HepG2 (cell line): ENCODE measurements around the gene DDI2. TPM values are rescaled to one million over a fixed set of nuclear protein-coding genes. Genes with fewer than 3 reads are reported as not detected.
A peak's percentile ranks its signal among the peaks of the same experiment; 100 is the strongest.

ENCODE experiments used
- CREM ChIP-seq, 2 experiments: sonication (generic) in 1 of 2; formaldehyde crosslinking in 1 of 2; IDR thresholded peaks; 2 replicates each; pipeline versions ENCODE4 v1.4.0 to v1.6.1; 2016 to 2020; ENCODE audit warnings: antibody characterized with exemption in 1 of 2, mild to moderate bottlenecking in 1 of 2, missing genetic modification reagents in 1 of 2
- FOXM1 ChIP-seq: sonication (generic); formaldehyde crosslinking; IDR thresholded peaks from 2 replicates; pipeline ENCODE4 v1.5.0; 2020; ENCODE audit warnings: missing genetic modification reagents
- HNRNPL ChIP-seq: fragments of 200-400 bp; formaldehyde crosslinking; IDR thresholded peaks from 2 replicates; pipeline ENCODE4 v1.6.1; 2017; ENCODE audit warnings: mild to moderate bottlenecking, low read depth, low read length
- HNRNPUL1 ChIP-seq: fragments of 200-400 bp; formaldehyde crosslinking; IDR thresholded peaks from 2 replicates; pipeline ENCODE4 v1.6.1; 2017; ENCODE audit warnings: low read depth, mild to moderate bottlenecking, low read length, moderate library complexity
- JDP2 ChIP-seq: sonication (generic); formaldehyde crosslinking; IDR thresholded peaks from 2 replicates; pipeline ENCODE4 v1.8.1; 2022; ENCODE audit warnings: missing genetic modification reagents, borderline replicate concordance
- JUNB ChIP-seq: sonication (generic); formaldehyde crosslinking; IDR thresholded peaks from 2 replicates; pipeline ENCODE4 v1.8.0; 2022; ENCODE audit warnings: missing genetic modification reagents, mild to moderate bottlenecking, borderline replicate concordance
- SAFB2 ChIP-seq: sonication (generic); formaldehyde crosslinking; IDR thresholded peaks from 2 replicates; pipeline ENCODE4 v1.5.1; 2020; ENCODE audit warnings: missing genetic modification reagents, low read depth, mild to moderate bottlenecking, borderline replicate concordance
- SIX1 ChIP-seq: sonication (generic); formaldehyde crosslinking; IDR thresholded peaks from 2 replicates; pipeline ENCODE4 v1.4.0; 2020; ENCODE audit warnings: missing genetic modification reagents, borderline replicate concordance
- SMYD3 ChIP-seq: sonication (generic); formaldehyde crosslinking; IDR thresholded peaks from 2 replicates; pipeline ENCODE4 v1.8.1; 2023; ENCODE audit warnings: mild to moderate bottlenecking, missing genetic modification reagents
- SP140L ChIP-seq: sonication (generic); formaldehyde crosslinking; IDR thresholded peaks from 2 replicates; pipeline ENCODE4 v1.4.0; 2020; ENCODE audit warnings: missing genetic modification reagents, borderline replicate concordance
- U2AF1 ChIP-seq: fragments of 200-400 bp; formaldehyde crosslinking; optimal IDR thresholded peaks from 2 replicates; pipeline ENCODE3; 2017; ENCODE audit warnings: mild to moderate bottlenecking, low read depth, low read length
- ZNF317 ChIP-seq: sonication (generic); formaldehyde crosslinking; IDR thresholded peaks from 2 replicates; pipeline ENCODE4 v1.5.0; 2020; ENCODE audit warnings: mild to moderate bottlenecking, missing genetic modification reagents
- ZNF552 ChIP-seq: sonication (generic); formaldehyde crosslinking; IDR thresholded peaks from 2 replicates; pipeline ENCODE4 v1.9.0; 2022; ENCODE audit warnings: missing genetic modification reagents, mild to moderate bottlenecking, borderline replicate concordance
- ZNF75D ChIP-seq: sonication (generic); formaldehyde crosslinking; IDR thresholded peaks from 2 replicates; pipeline ENCODE4 v1.8.1; 2023; ENCODE audit warnings: missing genetic modification reagents, mild to moderate bottlenecking, borderline replicate concordance
- polyA plus RNA-seq, 8 experiments: library from polyadenylated mRNA; depleted of rRNA in 3 of 8; stranded (reverse) in 7 of 8; unstranded in 1 of 8; fragments of >200 nt; fragmentation: Illumina TruSeq in 4 of 8; extraction: Trizol in 4 of 8; gene quantifications; 2 replicates each; pipeline versions ENCODE4 v1.2.1 to v1.2.3, GENCODE V29; 2011 to 2016; ENCODE audit warnings: low read depth in 4 of 8, missing spikeins in 1 of 8, mixed read lengths in 1 of 8; ENCODE audit not compliant: insufficient read depth in 1 of 8
- total RNA-seq, 5 experiments: library from RNA; depleted of rRNA; stranded (reverse); fragments of >200 nt; fragmentation: Illumina TruSeq; extraction: Trizol; gene quantifications; 2 replicates each; pipeline ENCODE4 v1.2.3, GENCODE V29; 2016; ENCODE audit warnings: low read depth in 1 of 5
- TF ChIP-seq, protein P1 (sequence below): sonication (generic); formaldehyde crosslinking; IDR thresholded peaks from 2 replicates; pipeline ENCODE4 v1.8.0; 2022; ENCODE audit warnings: missing genetic modification reagents, low read depth, mild to moderate bottlenecking, borderline replicate concordance
- TF ChIP-seq, protein P2 (sequence below): sonication (generic); formaldehyde crosslinking; IDR thresholded peaks from 2 replicates; pipeline ENCODE4 v1.4.0; 2020; ENCODE audit warnings: missing genetic modification reagents, borderline replicate concordance
- TF ChIP-seq, protein P3 (sequence below): sonication (generic); formaldehyde crosslinking; IDR thresholded peaks from 2 replicates; pipeline ENCODE4 v1.5.1; 2020; ENCODE audit warnings: missing genetic modification reagents, mild to moderate bottlenecking, borderline replicate concordance
- TF ChIP-seq, protein P4 (sequence below): sonication (generic); formaldehyde crosslinking; IDR thresholded peaks from 2 replicates; pipeline ENCODE4; 2020; ENCODE audit warnings: missing genetic modification reagents, mild to moderate bottlenecking, borderline replicate concordance

The DDI2 gene
- total and polyA plus RNA-seq, 2 of the 13 experiments (the other 11 are each of a cell fraction or from before 2014, with no cell fraction given): 8.5 to 25.7 TPM

DNA sequence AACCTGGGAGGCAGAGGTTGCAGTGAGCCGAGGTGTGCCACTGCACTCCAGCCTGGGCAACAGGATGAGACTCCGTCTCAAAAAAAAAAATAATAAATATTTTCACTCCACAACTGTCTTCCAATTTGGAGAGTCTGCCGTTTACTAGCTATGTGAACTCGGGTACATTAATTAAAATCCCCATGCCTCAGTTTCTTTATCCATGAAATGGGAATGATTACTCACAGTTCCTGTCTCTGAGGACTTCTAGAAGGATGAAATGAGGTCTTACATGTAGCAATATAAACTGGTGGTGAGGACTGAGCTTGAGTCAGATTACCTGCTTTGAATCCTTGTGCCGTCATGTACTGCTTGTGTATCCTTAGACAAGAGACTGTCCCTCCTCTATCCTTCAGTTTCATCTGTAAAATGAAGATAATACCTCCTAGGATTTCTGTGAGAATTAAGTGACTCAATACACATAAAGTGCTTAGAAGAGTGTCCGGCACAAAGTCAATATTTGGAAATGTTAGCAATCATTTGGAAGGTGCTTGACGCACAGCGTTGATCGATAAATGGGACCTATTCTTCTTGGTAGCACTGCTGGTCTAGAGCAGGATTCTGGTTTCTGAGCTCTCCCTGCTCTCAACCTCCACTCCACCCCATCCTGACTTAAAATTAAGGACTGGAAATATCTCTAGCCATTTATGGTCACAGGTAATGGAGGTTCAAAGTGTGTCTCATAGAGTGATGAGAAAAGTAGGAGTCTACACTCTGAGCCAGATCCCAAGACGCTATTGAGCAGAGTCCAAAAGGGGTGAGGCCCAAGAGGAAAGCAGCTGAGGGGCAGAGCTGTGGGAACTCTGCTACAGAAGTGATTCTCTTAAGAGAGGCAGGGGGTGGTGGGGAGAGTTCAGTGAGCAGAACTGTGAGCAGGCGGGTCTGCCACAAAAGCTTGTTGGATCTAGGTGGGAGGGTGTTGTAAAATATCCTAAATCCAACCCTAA lies 11.6 kb upstream of the DDI2 start (continued):
- no peak for TF ChIP-seq JDP2
- TF ChIP-seq, protein P1, sequence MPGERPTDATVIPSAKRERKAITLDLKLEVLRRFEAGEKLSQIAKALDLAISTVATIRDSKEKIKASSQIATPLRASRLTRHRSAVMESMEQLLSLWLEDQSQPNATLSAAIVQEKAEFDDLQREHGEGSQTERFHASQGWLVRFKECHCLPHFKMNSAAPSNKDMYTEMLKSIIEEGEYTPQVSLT: no peak
- TF ChIP-seq ZNF317 (CRISPR knock-in tag): no peak
- TF ChIP-seq, protein P2, sequence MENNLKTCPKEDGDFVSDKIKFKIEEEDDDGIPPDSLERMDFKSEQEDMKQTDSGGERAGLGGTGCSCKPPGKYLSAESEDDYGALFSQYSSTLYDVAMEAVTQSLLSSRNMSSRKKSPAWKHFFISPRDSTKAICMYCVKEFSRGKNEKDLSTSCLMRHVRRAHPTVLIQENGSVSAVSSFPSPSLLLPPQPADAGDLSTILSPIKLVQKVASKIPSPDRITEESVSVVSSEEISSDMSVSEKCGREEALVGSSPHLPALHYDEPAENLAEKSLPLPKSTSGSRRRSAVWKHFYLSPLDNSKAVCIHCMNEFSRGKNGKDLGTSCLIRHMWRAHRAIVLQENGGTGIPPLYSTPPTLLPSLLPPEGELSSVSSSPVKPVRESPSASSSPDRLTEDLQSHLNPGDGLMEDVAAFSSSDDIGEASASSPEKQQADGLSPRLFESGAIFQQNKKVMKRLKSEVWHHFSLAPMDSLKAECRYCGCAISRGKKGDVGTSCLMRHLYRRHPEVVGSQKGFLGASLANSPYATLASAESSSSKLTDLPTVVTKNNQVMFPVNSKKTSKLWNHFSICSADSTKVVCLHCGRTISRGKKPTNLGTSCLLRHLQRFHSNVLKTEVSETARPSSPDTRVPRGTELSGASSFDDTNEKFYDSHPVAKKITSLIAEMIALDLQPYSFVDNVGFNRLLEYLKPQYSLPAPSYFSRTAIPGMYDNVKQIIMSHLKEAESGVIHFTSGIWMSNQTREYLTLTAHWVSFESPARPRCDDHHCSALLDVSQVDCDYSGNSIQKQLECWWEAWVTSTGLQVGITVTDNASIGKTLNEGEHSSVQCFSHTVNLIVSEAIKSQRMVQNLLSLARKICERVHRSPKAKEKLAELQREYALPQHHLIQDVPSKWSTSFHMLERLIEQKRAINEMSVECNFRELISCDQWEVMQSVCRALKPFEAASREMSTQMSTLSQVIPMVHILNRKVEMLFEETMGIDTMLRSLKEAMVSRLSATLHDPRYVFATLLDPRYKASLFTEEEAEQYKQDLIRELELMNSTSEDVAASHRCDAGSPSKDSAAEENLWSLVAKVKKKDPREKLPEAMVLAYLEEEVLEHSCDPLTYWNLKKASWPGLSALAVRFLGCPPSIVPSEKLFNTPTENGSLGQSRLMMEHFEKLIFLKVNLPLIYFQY (CRISPR knock-in tag): peak; percentile 39; the same call in 1 of the 2 replicates
- TF ChIP-seq, protein P3, sequence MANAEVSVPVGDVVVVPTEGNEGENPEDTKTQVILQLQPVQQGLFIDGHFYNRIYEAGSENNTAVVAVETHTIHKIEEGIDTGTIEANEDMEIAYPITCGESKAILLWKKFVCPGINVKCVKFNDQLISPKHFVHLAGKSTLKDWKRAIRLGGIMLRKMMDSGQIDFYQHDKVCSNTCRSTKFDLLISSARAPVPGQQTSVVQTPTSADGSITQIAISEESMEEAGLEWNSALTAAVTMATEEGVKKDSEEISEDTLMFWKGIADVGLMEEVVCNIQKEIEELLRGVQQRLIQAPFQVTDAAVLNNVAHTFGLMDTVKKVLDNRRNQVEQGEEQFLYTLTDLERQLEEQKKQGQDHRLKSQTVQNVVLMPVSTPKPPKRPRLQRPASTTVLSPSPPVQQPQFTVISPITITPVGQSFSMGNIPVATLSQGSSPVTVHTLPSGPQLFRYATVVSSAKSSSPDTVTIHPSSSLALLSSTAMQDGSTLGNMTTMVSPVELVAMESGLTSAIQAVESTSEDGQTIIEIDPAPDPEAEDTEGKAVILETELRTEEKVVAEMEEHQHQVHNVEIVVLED: peak; percentile 40; the same call in 1 of the 2 replicates
- TF ChIP-seq, protein P4, sequence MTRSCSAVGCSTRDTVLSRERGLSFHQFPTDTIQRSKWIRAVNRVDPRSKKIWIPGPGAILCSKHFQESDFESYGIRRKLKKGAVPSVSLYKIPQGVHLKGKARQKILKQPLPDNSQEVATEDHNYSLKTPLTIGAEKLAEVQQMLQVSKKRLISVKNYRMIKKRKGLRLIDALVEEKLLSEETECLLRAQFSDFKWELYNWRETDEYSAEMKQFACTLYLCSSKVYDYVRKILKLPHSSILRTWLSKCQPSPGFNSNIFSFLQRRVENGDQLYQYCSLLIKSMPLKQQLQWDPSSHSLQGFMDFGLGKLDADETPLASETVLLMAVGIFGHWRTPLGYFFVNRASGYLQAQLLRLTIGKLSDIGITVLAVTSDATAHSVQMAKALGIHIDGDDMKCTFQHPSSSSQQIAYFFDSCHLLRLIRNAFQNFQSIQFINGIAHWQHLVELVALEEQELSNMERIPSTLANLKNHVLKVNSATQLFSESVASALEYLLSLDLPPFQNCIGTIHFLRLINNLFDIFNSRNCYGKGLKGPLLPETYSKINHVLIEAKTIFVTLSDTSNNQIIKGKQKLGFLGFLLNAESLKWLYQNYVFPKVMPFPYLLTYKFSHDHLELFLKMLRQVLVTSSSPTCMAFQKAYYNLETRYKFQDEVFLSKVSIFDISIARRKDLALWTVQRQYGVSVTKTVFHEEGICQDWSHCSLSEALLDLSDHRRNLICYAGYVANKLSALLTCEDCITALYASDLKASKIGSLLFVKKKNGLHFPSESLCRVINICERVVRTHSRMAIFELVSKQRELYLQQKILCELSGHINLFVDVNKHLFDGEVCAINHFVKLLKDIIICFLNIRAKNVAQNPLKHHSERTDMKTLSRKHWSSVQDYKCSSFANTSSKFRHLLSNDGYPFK: no peak
- no peak for TF ChIP-seq SMYD3 (CRISPR knock-in tag)
- no peak for TF ChIP-seq JUNB (CRISPR knock-in tag)
- no peak for TF ChIP-seq SP140L
- no peak for TF ChIP-seq FOXM1 (CRISPR knock-in tag)
- no peak for TF ChIP-seq SAFB2
- no peak for TF ChIP-seq ZNF552 (CRISPR knock-in tag)
- TF ChIP-seq CREM (IDR thresholded peaks at IDR 0.05): peak; percentile 32; the same call in 1 of the 2 replicates
- TF ChIP-seq CREM (CRISPR knock-in tag; IDR thresholded peaks at IDR 0.05): no peak
- TF ChIP-seq HNRNPUL1: no peak
- TF ChIP-seq U2AF1: no peak
- peak; percentile 66 for TF ChIP-seq SIX1 (CRISPR knock-in tag)
- TF ChIP-seq ZNF75D (CRISPR knock-in tag): no peak
- TF ChIP-seq HNRNPL: no peak
